ENCODE results near the gene MRPL14. TPM values are rescaled to one million over a fixed set of nuclear protein-coding genes. Genes with fewer than 3 reads are reported as not detected.

Gene MRPL14
- total and polyA plus RNA-seq, 3 donors from 2014 or later = 47.6 to 86.5 (median 53.5) TPM

GRCh38 chr6:44066394-44067172 is 60.7 kb downstream of the MRPL14 start:
- no peak for TF ChIP-seq CTCF (IDR thresholded peaks at IDR 0.05)
- TF ChIP-seq POLR2A (IDR thresholded peaks at IDR 0.05) = no peak
- H3K4me3 ChIP-seq = no peak overlapping the region
- H3K4me1 ChIP-seq = peaks cover 24% of the 10 kb centered on the region
- DNase-seq = no peak
- no peaks in the 10 kb centered on the region for H3K9me3 ChIP-seq
- intact Hi-C loops (cut with DNase I; ENCODE audit: low total_unique reads) = no loop called here
- no peaks in the 10 kb centered on the region for H3K36me3 ChIP-seq (ENCODE audit: low read depth, missing control alignments)
- no peaks in the 10 kb centered on the region for H3K27me3 ChIP-seq
- H3K27ac ChIP-seq = no peak overlapping the region
- WGBS, 2 donors = 87 to 91% methylated on average over 3 to 6 of the region's 6 CpGs

GRCh38 chr6:44065443-44066140 is 61.7 kb downstream of the MRPL14 start:
- no peak for DNase-seq
- Histone ChIP-seq H3K27ac (no peak overlapping the region), H3K4me3 (no peak overlapping the region), H3K4me1 (peaks cover 24% of the 10 kb centered on the region), H3K9me3 (no peaks in the 10 kb centered on the region), H3K36me3 (ENCODE audit: low read depth, missing control alignments) (no peaks in the 10 kb centered on the region), H3K27me3 (no peaks in the 10 kb centered on the region)
- intact Hi-C loops (cut with DNase I; ENCODE audit: low total_unique reads) = no loop called here
- 66 to 83% methylated on average over 5 to 13 of the region's 13 CpGs for WGBS, 2 donors
- TF ChIP-seq CTCF (IDR thresholded peaks at IDR 0.05) = no peak

GRCh38 chr6:44064948-44065272 is 62.3 kb downstream of the MRPL14 start:
- H3K36me3 ChIP-seq (ENCODE audit: low read depth, missing control alignments) = no peaks in the 10 kb centered on the region
- DNase-seq = no peak
- no peaks in the 10 kb centered on the region for H3K27me3 ChIP-seq
- H3K9me3 ChIP-seq = no peaks in the 10 kb centered on the region
- H3K27ac ChIP-seq = no peak overlapping the region
- 83 to 100% methylated on average over 3 of the region's 3 CpGs for WGBS, 2 donors
- TF ChIP-seq CTCF (IDR thresholded peaks at IDR 0.05) = no peak
- TF ChIP-seq POLR2A (IDR thresholded peaks at IDR 0.05) = no peak
- no peak overlapping the region for H3K4me3 ChIP-seq
- intact Hi-C loops (cut with DNase I; ENCODE audit: low total_unique reads) = no loop called here
- H3K4me1 ChIP-seq = peaks cover 24% of the 10 kb centered on the region

GRCh38 chr6:44064089-44064947 is 62.9 kb downstream of the MRPL14 start:
- Histone ChIP-seq H3K27ac (peak overlapping the region in 1 of 2 donors; percentile 10), H3K4me1 (peaks cover 24% of the 10 kb centered on the region), H3K27me3 (no peaks in the 10 kb centered on the region), H3K36me3 (ENCODE audit: low read depth, missing control alignments) (no peaks in the 10 kb centered on the region), H3K9me3 (no peaks in the 10 kb centered on the region), H3K4me3 (no peak overlapping the region)
- TF ChIP-seq POLR2A (IDR thresholded peaks at IDR 0.05) (no peak), CTCF (IDR thresholded peaks at IDR 0.05) (no peak)
- peak; percentile 73 for DNase-seq
- 64 to 65% methylated on average over 12 to 17 of the region's 17 CpGs for WGBS, 2 donors
- intact Hi-C loops (cut with DNase I; ENCODE audit: low total_unique reads) = no loop called here

All from testis (tissue), 3 donors.